Measurements from ENCODE around the gene CPED1.

GRCh38 chr7:121016966-121017365 lies 28.5 kb downstream of the CPED1 start:
- TF ChIP-seq, protein P1, sequence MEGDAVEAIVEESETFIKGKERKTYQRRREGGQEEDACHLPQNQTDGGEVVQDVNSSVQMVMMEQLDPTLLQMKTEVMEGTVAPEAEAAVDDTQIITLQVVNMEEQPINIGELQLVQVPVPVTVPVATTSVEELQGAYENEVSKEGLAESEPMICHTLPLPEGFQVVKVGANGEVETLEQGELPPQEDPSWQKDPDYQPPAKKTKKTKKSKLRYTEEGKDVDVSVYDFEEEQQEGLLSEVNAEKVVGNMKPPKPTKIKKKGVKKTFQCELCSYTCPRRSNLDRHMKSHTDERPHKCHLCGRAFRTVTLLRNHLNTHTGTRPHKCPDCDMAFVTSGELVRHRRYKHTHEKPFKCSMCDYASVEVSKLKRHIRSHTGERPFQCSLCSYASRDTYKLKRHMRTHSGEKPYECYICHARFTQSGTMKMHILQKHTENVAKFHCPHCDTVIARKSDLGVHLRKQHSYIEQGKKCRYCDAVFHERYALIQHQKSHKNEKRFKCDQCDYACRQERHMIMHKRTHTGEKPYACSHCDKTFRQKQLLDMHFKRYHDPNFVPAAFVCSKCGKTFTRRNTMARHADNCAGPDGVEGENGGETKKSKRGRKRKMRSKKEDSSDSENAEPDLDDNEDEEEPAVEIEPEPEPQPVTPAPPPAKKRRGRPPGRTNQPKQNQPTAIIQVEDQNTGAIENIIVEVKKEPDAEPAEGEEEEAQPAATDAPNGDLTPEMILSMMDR (conservative IDR thresholded peaks at IDR 0.05; ENCODE audit: low read depth, low read length) = no peak
- TF ChIP-seq EZH2 (IDR thresholded peaks at IDR 0.05; ENCODE audit: low read length, unreplicated experiment) = no peak
- no peak for TF ChIP-seq EZH2phosphoT487 (IDR thresholded peaks at IDR 0.05; ENCODE audit: borderline replicate concordance, low read length)

All from PC-3 (cell line).